Brain microvascular endothelial cell (primary cell): ENCODE data around the gene CIB1.

Source experiments
- DNase-seq: peaks from one replicate; pipeline ENCODE4 v3.0.0-alpha.2; 2020
- H3K27ac ChIP-seq: fragments of 250-450 bp; sonication (Bioruptor Pico); 2 replicates; pipeline ENCODE4 v1.5.1; 2020; ENCODE audit warnings: mild to moderate bottlenecking, moderate library complexity
- H3K27me3 ChIP-seq: fragments of 250-450 bp; sonication (Bioruptor Pico); replicated peaks from 2 replicates; pipeline ENCODE4 v1.5.1; 2020; ENCODE audit warnings: mild to moderate bottlenecking
- H3K36me3 ChIP-seq: fragments of 250-450 bp; sonication (Bioruptor Pico); replicated peaks from 2 replicates; pipeline ENCODE4 v1.5.1; 2020; ENCODE audit warnings: mild to moderate bottlenecking
- H3K4me3 ChIP-seq: 2 replicates; pipeline ENCODE4 v1.5.1; 2011; ENCODE audit warnings: low read depth, mild to moderate bottlenecking, control low read depth, low read length, moderate library complexity
- in situ Hi-C: cut with HindIII; loops from 2 replicates; pipeline ENCODE4 v1.10.0; 2017; ENCODE audit warnings: low sequenced_read_pairs, low pct_ligation_motif_present
- TF ChIP-seq, protein P1 (sequence below): IDR thresholded peaks from 2 replicates; pipeline ENCODE4 v1.5.1; 2011; ENCODE audit warnings: low read depth, mild to moderate bottlenecking, moderate library complexity, low read length, control low read depth, inconsistent platforms; ENCODE audit errors: missing control alignments

Gene CIB1

DNA sequence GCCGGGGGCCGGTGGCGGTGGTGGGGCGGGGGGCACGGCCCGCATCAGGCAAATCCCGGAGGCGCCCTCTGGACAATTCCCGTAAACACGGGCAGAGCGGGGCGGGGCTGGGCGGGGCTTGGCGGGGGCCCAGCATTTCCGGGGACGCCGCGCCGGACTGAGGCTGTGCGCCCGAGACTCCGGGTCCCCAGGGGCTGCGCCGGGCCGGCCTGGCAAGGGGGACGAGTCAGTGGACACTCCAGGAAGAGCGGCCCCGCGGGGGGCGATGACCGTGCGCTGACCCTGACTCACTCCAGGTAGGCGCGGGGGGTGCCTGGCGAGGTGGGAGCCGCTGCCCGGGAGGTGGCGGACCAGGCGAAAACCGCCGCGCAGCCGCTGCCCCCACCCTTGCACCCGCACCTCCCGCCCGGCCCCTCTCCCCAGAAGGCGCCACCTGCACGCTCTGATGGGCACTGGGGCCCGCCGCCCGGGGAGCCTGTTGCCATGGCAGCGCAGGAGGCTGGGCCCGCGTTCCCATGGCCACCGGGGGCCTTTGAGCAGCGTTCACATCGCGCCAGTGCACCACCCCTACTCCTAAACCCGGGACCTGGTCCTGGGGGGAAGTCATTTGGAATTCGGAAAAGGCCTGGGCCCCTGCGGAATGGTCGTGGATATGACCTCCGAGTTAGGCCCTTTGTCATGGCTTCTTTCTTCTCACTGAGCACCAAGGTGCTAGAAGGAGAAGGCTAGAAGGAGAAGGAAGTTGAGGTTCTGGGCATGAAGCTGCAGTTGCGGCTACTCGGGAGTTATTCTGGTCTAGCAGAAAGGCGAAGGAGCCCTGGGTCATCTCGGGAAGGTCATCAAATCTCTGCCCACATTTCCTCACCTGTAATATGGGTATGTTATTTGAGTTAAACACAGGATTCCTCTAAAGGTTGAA is 48.7 kb downstream of the CIB1 start:
- no peaks in the 10 kb centered on the region for H3K27me3 ChIP-seq
- H3K4me3 ChIP-seq = peak overlapping the region; percentile 63
- TF ChIP-seq, protein P1, sequence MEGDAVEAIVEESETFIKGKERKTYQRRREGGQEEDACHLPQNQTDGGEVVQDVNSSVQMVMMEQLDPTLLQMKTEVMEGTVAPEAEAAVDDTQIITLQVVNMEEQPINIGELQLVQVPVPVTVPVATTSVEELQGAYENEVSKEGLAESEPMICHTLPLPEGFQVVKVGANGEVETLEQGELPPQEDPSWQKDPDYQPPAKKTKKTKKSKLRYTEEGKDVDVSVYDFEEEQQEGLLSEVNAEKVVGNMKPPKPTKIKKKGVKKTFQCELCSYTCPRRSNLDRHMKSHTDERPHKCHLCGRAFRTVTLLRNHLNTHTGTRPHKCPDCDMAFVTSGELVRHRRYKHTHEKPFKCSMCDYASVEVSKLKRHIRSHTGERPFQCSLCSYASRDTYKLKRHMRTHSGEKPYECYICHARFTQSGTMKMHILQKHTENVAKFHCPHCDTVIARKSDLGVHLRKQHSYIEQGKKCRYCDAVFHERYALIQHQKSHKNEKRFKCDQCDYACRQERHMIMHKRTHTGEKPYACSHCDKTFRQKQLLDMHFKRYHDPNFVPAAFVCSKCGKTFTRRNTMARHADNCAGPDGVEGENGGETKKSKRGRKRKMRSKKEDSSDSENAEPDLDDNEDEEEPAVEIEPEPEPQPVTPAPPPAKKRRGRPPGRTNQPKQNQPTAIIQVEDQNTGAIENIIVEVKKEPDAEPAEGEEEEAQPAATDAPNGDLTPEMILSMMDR = no peak
- in situ Hi-C loops = no loop called here
- H3K27ac ChIP-seq = no peak overlapping the region
- no peak for DNase-seq
- H3K36me3 ChIP-seq = no peaks in the 10 kb centered on the region

DNA sequence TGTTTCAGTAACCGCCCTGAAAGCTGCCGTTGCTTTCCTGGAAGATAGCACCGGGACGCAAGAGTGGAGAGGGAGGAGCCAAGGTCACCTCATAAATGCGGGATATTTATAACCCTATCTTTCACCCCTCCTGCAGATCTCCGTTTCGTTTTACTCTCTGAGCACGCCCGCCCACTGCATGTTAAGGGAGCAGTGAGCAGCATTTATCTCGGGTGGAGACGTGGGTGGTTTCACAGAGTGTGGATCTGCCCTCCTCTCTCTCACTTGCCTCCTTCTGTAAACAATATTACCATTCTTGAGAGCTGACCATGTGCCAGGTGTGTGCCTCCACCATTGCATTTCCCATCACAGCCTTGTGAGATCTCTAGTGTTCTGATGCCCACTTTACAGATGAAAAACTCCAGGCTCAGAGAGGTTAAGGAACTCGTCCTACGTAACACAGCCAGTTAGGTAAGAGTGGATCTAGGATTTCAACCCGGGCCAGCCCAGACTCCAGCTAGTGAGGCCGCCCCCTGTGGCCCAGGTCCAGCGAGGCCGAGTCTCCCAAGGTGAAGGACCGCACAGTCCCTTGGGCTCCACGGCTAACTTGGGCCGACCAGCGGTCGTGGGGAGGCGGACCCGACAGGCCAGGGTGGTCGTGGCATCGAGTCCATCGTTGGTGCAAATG is 49.5 kb downstream of the CIB1 start:
- DNase-seq = no peak
- TF ChIP-seq, protein P1 = no peak
- H3K27ac ChIP-seq = no peak overlapping the region
- no peaks in the 10 kb centered on the region for H3K36me3 ChIP-seq
- H3K4me3 ChIP-seq = peak overlapping the region; percentile 63
- no peaks in the 10 kb centered on the region for H3K27me3 ChIP-seq
- in situ Hi-C loops = no loop called here

DNA sequence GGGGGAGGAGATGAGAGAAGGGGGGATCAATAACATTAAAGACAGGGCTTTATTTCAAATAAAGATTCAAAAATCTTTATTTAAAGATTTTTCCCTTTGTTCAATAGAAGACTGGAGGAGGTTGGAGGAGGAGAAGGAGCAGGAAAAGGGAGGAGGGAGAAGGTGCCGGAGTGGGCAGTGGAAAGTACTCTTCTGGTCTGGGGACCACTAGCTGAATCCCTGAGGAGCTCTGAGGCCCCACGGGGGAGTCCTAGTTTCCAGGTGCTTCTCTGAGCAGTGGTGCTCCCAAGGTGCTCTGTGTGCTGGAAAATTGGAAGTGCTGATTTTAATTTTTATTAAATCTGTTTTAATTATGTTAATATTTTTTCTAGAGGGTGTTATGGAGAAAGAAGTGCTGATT is 52.0 kb downstream of the CIB1 start:
- in situ Hi-C loops = no loop called here

More for the DNA sequence above, 52.0 kb downstream of the CIB1 start:
- no peaks in the 10 kb centered on the region for H3K27me3 ChIP-seq
- H3K36me3 ChIP-seq = no peaks in the 10 kb centered on the region
- H3K4me3 ChIP-seq = no peak overlapping the region
- DNase-seq = no peak
- TF ChIP-seq, protein P1 = no peak
- H3K27ac ChIP-seq = no peak overlapping the region
